A673 (cell line): ENCODE results near the gene CISD1.
"Not testable (repeated sequence)": the region's sequence is repeated elsewhere in the genome, so short reads cannot be mapped to it uniquely, and the experiment has no call there.

ENCODE experiments used
- EZH2 ChIP-seq: fragments of 200-600 bp; sonication (generic); IDR thresholded peaks from 2 replicates; pipeline ENCODE4 v1.6.1; 2017; ENCODE audit warnings: borderline replicate concordance, low read depth, mild to moderate bottlenecking, mixed read lengths, antibody characterized with exemption, low read length; ENCODE audit not compliant: poor library complexity, severe bottlenecking
- TF ChIP-seq, protein P1 (sequence below): fragments of 300-800, 200-600 bp; sonication (generic); conservative IDR thresholded peaks from 2 replicates; pipeline ENCODE4 v1.5.1; 2017; ENCODE audit warnings: low read depth, mild to moderate bottlenecking, antibody characterized with exemption, low read length, moderate library complexity, mixed read lengths

DNA sequence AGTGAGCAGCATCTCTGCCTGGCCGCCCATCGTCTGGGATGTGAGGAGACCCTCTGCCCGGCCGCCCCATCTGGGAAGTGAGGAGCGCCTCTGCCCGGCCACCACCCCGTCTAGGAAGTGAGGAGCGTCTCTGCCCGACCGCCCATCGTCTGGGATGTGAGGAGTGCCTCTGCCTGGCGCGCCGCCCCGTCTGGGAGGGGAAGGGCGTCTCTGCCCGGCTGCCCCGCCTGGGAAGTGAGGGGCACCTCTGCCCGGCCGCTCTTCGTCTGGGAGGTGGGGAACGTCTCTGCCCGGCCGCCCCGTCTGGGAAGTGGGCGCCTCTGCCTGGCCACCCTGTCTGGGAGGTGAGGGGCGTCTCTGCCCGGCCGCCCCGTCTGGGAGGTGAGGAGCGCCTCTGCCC lies 25.2 kb upstream of the CISD1 start:
- TF ChIP-seq, protein P1, sequence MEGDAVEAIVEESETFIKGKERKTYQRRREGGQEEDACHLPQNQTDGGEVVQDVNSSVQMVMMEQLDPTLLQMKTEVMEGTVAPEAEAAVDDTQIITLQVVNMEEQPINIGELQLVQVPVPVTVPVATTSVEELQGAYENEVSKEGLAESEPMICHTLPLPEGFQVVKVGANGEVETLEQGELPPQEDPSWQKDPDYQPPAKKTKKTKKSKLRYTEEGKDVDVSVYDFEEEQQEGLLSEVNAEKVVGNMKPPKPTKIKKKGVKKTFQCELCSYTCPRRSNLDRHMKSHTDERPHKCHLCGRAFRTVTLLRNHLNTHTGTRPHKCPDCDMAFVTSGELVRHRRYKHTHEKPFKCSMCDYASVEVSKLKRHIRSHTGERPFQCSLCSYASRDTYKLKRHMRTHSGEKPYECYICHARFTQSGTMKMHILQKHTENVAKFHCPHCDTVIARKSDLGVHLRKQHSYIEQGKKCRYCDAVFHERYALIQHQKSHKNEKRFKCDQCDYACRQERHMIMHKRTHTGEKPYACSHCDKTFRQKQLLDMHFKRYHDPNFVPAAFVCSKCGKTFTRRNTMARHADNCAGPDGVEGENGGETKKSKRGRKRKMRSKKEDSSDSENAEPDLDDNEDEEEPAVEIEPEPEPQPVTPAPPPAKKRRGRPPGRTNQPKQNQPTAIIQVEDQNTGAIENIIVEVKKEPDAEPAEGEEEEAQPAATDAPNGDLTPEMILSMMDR: not testable (repeated sequence)
- not testable (repeated sequence) for TF ChIP-seq EZH2
